ENCODE data around the gene RMC1. TPM values are rescaled to one million over a fixed set of nuclear protein-coding genes. Genes with fewer than 3 reads are reported as not detected.

RMC1 gene
- total RNA-seq, 1 experiment from 2014 or later, result 39.8 TPM

GRCh38 chr18:23570912-23571504 lies 67.7 kb downstream of the RMC1 start:
- Histone ChIP-seq H3K4me1 (ENCODE audit: insufficient read depth, low read length, poor library complexity, severe bottlenecking) (peaks cover 11% of the 10 kb centered on the region), H3K9me3 (ENCODE audit: low read depth, low read length, poor library complexity, severe bottlenecking) (no peaks in the 10 kb centered on the region), H3K36me3 (ENCODE audit: insufficient read depth, low read length, poor library complexity, severe bottlenecking) (peaks cover 41% of the 10 kb centered on the region), H3K27me3 (replicated peaks; ENCODE audit: insufficient read depth, low read depth, low read length, poor library complexity) (no peaks in the 10 kb centered on the region), H3K27ac (ENCODE audit: low read depth, low read length, poor library complexity, severe bottlenecking) (no peak overlapping the region), H3K4me3 (ENCODE audit: low read depth, low read length, poor library complexity, severe bottlenecking) (no peak overlapping the region)
- CTCF ChIA-PET, result no interaction called here
- POLR2A ChIA-PET (ENCODE audit: low non-redundant PET), result no interaction called here
- no peak for DNase-seq (ENCODE audit: low spot score)
- intact Hi-C loops (cut with micrococcal nuclease; ENCODE audit: unreplicated experiment), result no loop called here
- TF ChIP-seq EZH2 (IDR thresholded peaks at IDR 0.05; ENCODE audit: borderline replicate concordance, low read depth, low read length, poor library complexity, severe bottlenecking), result no peak
- TF ChIP-seq, protein P1, sequence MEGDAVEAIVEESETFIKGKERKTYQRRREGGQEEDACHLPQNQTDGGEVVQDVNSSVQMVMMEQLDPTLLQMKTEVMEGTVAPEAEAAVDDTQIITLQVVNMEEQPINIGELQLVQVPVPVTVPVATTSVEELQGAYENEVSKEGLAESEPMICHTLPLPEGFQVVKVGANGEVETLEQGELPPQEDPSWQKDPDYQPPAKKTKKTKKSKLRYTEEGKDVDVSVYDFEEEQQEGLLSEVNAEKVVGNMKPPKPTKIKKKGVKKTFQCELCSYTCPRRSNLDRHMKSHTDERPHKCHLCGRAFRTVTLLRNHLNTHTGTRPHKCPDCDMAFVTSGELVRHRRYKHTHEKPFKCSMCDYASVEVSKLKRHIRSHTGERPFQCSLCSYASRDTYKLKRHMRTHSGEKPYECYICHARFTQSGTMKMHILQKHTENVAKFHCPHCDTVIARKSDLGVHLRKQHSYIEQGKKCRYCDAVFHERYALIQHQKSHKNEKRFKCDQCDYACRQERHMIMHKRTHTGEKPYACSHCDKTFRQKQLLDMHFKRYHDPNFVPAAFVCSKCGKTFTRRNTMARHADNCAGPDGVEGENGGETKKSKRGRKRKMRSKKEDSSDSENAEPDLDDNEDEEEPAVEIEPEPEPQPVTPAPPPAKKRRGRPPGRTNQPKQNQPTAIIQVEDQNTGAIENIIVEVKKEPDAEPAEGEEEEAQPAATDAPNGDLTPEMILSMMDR (conservative IDR thresholded peaks at IDR 0.05; ENCODE audit: low read depth, low read length), result no peak
- no TSS peak for BruUV-seq (replicated peaks)

GRCh38 chr18:23572012-23572411 lies 68.7 kb downstream of the RMC1 start:
- ChIA-PET CTCF (no interaction called here), POLR2A (ENCODE audit: low non-redundant PET) (no interaction called here)
- no peak for DNase-seq (ENCODE audit: low spot score)
- Histone ChIP-seq H3K36me3 (ENCODE audit: insufficient read depth, low read length, poor library complexity, severe bottlenecking) (peaks cover 31% of the 10 kb centered on the region), H3K9me3 (ENCODE audit: low read depth, low read length, poor library complexity, severe bottlenecking) (no peaks in the 10 kb centered on the region), H3K27ac (ENCODE audit: low read depth, low read length, poor library complexity, severe bottlenecking) (no peak overlapping the region), H3K4me1 (ENCODE audit: insufficient read depth, low read length, poor library complexity, severe bottlenecking) (peaks cover 11% of the 10 kb centered on the region), H3K27me3 (replicated peaks; ENCODE audit: insufficient read depth, low read depth, low read length, poor library complexity) (no peaks in the 10 kb centered on the region), H3K4me3 (ENCODE audit: low read depth, low read length, poor library complexity, severe bottlenecking) (no peak overlapping the region)
- TF ChIP-seq EZH2 (IDR thresholded peaks at IDR 0.05; ENCODE audit: borderline replicate concordance, low read depth, low read length, poor library complexity, severe bottlenecking), result no peak
- TF ChIP-seq, protein P1 (conservative IDR thresholded peaks at IDR 0.05; ENCODE audit: low read depth, low read length), result no peak
- BruUV-seq (replicated peaks), result no TSS peak
- intact Hi-C loops (cut with micrococcal nuclease; ENCODE audit: unreplicated experiment), result no loop called here

DNA sequence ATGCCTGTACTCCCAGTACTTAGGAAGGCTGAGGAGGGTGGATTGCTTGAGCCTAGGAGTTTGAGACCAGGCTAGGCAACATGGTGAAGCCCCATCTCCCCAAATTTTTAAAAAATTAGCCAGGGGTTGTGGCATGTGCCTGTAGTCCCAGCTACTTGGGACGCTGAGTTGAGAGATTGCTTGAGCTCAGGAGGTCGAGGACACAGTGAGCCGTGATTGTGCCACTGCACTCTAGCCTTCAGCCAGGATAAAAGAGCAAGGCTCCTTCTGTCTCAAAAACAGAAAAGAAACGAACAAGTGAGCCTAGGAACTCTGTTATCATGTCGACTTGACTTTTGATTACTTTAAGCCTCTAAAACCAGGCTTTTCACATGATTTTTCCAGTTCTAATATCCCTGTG lies 69.3 kb downstream of the RMC1 start:
- Histone ChIP-seq H3K36me3 (ENCODE audit: insufficient read depth, low read length, poor library complexity, severe bottlenecking) (peaks cover 25% of the 10 kb centered on the region), H3K9me3 (ENCODE audit: low read depth, low read length, poor library complexity, severe bottlenecking) (no peaks in the 10 kb centered on the region), H3K4me3 (ENCODE audit: low read depth, low read length, poor library complexity, severe bottlenecking) (no peak overlapping the region), H3K27me3 (replicated peaks; ENCODE audit: insufficient read depth, low read depth, low read length, poor library complexity) (no peaks in the 10 kb centered on the region), H3K27ac (ENCODE audit: low read depth, low read length, poor library complexity, severe bottlenecking) (no peak overlapping the region), H3K4me1 (ENCODE audit: insufficient read depth, low read length, poor library complexity, severe bottlenecking) (peaks cover 11% of the 10 kb centered on the region)
- BruUV-seq (replicated peaks), result no TSS peak
- TF ChIP-seq, protein P1 (conservative IDR thresholded peaks at IDR 0.05; ENCODE audit: low read depth, low read length), result no peak
- no peak for TF ChIP-seq EZH2 (IDR thresholded peaks at IDR 0.05; ENCODE audit: borderline replicate concordance, low read depth, low read length, poor library complexity, severe bottlenecking)
- ChIA-PET POLR2A (ENCODE audit: low non-redundant PET) (no interaction called here), CTCF (no interaction called here)
- DNase-seq (ENCODE audit: low spot score), result no peak
- intact Hi-C loops (cut with micrococcal nuclease; ENCODE audit: unreplicated experiment), result no loop called here
